ENCODE measurements around the gene ATP6V1E1.
"Not testable (repeated sequence)": the region's sequence is repeated elsewhere in the genome, so short reads cannot be mapped to it uniquely, and the experiment has no call there.

ATP6V1E1 gene

DNA sequence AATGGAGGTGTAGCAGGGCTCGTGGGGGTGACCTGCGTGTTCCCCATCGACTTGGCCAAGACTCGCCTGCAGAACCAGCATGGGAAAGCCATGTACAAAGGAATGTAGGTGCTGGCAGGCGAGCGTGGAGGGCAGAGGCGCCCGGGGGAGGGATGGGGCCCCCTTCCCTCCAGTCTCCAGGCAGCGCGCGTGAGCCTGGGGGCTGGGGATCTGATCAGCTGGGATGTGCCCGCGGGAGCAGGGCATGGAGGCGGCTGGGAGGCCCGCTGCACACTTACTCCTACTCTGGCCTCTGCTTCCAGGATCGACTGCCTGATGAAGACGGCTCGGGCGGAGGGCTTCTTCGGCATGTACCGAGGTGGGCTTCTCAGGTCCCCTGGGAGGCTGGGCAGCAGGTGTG, 47.5 kb downstream of the ATP6V1E1 start:
- no peak for DNase-seq (ENCODE audit: low spot score)

DNA sequence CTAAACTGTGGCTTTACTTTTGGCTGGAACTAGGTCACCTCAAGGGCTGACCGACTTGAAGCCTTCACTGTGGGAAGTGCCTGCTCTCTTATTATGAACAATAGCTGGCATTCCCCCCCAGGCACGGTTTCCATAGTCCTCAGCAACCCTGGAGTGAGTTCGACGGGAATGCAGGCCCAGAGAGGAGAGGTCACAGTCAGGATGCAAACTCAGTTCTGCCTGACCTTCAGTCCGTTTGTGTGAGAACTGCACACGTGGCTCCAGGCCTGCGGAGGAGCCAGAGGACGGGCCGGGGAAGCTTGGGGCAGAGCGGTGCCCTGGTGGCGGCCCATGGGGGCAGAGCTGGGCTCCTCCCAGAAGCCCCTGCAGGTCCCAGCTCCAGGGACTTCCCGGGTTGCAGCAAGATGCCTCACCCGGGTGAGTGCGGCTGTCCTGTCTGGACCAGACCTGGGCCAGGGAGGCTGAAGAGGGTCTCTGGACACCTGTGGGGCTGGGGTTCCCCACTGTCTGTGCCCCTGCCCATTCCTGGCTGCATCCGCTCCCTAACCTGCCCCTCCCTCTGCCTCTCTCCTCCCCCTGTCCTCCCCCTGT, 48.0 kb downstream of the ATP6V1E1 start:
- no peak for DNase-seq (ENCODE audit: low spot score)

DNA sequence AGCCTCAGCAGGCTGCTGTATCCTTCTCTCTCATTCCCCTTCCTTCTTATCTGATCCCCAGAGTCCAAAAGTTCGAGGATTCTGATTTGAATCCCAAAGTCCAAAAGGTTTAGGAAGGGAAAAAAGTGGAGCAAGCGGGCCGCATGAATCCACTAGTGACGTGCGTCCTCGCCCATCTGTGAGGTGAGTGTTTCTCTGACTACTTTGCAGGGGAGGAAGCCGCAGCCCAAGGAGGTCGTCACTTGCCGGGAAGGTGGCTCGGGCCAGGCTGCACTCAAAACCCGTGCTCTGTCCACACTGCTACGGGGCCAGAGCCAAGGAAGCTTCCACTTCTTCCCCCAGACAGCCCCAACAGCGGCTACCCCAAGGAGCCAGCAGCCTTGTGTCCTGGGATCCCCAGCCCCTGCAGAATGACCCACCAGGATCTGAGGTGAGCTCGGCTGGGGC, 49.0 kb downstream of the ATP6V1E1 start:
- no peak for DNase-seq (ENCODE audit: low spot score)

DNA sequence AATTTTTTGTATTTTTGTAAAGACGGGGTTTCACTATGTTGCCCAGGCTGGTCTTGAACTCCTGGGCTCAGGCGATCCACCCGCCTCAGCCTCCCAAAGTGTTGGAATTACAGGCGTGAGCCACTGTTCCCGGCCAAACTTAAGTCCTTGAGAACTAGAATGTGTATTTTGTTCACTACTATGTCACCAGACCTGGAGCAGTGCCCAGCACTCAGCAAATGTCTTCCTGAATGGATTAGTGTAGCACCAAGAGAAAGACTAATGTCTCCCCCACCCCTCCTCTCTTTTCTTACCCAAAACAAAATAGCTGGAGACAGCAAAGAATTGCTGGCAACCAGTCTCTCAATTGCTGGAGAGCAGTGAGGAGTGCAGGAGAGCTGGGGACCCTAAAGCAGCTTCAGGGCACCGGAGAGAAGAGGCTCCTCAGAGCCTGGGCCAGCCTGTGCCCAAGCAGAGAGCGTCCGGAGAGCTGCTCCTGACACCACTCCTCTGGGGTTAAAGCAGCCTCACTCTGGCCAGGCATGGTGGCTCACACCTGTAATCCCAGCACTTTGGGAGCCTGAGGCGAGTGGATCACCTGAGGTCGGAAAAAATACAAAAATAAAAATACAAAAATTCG, 50.3 kb downstream of the ATP6V1E1 start:
- no peak for DNase-seq (ENCODE audit: low spot score)

DNA sequence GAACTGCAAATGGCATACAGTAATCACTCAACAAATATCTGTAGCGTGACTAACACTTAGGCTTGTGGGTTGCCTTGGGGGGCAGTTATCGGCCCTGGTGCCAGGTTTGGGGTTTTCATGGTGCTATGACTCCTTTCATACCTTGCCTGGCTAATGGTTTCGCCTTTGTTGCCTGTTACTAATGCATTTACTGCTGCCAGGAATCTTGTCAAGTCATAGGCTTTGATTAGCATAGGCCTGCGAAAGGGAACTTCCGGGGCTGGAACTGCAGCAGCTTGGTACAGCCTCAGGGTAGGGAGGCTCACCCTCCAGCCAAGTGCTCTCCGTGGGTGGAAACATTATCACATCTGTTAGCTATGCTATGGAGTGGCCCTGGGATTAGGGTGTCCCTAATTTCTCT, 52.1 kb downstream of the ATP6V1E1 start:
- peak; percentile 33 for DNase-seq (ENCODE audit: low spot score)

DNA sequence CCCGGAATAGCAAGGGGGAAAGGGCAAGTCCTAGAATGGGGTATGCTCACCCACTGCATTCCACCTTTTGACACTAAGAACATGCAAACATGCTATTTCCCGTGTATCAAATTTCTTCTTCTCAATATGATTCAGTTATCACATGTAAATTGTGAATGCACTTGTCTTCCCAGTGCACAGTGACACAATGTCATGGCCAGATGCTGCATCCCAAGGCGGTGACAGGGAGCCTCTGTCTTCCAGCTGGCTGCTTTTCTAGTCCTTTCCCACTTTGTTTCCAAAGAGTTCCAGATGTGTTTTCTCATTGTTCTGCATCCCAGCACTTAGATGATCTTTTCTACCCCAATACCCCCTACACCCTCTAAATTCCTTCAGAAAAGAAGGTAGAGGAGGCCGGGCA, 52.9 kb downstream of the ATP6V1E1 start:
- no peak for DNase-seq (ENCODE audit: low spot score)

DNA sequence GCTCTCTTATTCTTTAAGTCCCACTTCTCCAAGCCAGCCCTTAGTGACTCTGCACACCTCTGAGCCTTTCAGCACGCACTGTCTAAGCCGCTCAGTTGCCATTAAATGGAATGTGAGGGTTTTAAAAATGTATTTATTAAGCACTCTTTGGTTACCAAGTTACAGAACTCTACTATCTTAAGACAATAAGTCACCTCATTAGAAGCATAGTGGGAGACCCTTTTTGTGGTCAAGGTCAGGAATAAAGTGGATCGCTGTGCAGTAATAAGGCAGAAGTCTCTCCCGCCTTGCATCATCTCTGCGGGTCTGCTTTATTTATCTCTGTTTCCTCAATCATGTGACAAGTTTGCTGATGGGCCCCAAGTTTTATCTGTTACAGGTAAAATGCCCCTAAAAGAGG, 53.4 kb downstream of the ATP6V1E1 start:
- DNase-seq (ENCODE audit: low spot score) = no peak

DNA sequence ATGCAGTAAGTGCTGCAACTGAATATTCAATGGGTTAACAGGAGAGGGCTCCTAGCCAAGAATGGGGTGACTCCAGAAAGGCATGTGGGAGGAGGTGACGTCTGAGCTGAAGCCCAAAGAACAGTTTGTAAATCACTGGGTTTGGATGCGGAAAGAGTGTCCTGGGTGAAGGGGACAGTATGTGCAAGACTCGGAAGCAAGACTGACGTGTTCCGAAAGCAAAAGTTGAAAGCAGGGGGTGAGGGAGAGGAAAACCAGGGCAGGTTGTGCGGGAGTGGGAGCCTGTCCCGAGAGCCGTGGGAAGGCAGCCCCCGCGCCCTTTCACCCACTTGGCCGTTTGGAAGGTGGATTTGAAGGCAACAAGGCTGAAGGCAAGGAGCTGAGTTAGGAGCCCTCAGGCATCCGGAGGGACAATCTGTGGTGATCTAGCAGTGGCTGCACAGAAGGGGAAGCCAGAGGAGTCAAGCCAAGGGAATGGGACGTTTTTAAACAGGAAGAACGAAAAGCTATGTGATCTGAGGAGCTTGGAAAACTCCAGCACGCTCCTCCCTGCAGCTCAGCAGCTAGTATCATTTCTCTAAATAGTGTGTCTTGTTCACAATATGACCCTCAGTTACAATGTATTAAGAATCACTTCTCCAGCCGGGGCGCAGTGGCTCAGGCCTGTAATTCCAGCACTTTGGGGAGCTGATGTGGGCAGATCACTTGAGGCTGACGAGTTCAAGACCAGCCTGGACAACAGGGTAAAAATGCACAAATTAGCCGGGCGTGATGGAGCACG, 57.5 kb downstream of the ATP6V1E1 start:
- no peak for DNase-seq (ENCODE audit: low spot score)

DNA sequence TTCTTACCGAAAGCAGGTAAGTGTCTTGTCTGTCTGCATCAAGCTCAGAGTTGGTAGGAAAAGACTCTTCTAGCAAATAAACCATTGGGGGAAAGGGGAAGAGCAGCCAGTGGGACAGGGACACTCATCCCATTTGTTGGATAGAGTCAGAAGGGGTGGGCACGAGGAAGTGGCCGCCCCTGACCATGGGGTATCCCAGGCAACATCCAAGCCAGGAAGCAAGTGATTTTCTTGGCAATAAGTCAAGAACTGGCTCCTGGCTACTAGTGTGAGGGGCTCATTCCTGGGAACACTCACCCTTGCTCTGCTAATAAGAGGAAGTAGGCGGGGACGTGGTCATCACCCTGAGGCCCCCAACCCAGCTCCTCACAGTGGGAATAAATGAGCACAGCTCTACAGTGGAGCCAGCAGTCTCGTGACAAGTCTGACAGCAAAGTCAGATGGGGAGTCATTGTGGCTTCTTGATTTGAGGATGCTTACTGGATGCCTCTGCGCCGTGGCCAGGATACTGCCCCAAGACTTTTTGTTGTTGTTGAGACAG, 58.5 kb downstream of the ATP6V1E1 start:
- DNase-seq (ENCODE audit: low spot score) = peak; percentile 25

DNA sequence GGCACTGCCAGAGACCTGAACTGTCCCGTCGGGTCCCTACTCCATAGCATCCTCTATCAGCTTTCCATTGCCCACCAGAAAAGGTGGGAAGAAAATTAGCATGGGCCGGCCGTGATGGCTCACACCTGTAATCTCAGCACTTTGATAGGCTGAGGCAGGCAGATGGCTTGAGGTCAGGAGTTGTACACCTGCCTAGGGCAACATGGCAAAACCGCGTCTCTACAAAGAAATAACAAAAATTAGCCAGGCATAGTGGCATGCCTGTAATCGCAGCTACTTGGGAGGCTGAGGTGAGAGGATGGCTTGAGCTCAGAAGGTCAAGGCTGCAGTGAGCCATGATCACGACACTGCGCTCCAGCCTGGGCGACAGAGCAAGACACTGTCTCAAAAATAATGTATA, 61.8 kb downstream of the ATP6V1E1 start:
- DNase-seq (ENCODE audit: low spot score) = no peak

DNA sequence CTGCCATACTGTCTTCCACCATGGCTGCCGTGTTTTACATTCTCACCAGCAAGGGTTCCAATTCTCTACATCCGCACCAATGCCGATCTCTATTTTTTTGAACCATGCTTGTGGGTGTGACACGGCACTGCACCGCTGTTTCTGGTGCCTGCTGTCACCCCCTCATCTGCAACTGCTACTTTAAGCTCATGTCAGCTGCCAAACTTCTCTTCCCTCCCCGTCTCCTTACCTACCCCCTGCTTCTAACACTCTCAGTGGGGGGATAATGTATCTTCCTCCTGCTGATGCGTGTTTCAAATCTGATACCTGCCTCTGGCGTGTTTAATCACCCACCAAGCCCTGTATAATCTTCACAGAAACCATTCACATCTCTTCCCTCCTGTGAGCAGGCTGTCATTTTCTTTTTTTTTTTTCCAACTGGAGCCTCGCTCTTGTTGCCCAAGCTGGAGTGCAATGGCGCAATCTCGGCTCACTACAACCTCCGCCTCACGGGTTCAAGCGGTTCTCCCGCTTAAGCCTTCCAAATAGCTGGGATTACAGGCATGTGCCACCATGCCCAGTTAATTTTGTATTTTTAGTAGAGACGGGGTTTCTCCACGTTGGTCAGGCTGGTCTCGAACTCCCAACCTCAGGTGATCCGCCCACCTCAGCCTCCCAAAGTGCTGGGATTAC, 62.4 kb downstream of the ATP6V1E1 start:
- not testable (repeated sequence) for DNase-seq (ENCODE audit: low spot score)

DNA sequence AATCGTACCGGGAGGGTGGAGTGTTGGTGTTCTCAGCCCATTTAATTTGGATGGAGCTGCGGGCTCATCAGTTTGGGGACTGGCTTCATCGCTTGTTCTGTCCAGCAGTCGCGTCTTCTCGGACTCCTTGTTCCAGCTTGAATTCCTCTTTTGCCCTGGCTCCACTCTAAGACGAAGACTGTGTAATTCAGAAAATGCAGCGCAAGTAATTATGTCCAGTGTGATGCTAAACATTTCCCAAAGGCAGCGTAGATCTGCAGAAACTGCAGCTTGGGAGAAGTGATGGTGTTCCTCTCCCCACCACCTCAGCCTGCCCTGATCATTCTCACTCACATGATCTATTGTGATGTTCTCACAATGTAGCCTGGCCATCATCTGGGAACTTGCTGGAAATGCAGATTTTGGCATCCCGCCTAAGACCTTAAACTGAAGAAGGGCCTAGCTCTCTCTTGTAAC, 64.6 kb downstream of the ATP6V1E1 start:
- no peak for DNase-seq (ENCODE audit: low spot score)

DNA sequence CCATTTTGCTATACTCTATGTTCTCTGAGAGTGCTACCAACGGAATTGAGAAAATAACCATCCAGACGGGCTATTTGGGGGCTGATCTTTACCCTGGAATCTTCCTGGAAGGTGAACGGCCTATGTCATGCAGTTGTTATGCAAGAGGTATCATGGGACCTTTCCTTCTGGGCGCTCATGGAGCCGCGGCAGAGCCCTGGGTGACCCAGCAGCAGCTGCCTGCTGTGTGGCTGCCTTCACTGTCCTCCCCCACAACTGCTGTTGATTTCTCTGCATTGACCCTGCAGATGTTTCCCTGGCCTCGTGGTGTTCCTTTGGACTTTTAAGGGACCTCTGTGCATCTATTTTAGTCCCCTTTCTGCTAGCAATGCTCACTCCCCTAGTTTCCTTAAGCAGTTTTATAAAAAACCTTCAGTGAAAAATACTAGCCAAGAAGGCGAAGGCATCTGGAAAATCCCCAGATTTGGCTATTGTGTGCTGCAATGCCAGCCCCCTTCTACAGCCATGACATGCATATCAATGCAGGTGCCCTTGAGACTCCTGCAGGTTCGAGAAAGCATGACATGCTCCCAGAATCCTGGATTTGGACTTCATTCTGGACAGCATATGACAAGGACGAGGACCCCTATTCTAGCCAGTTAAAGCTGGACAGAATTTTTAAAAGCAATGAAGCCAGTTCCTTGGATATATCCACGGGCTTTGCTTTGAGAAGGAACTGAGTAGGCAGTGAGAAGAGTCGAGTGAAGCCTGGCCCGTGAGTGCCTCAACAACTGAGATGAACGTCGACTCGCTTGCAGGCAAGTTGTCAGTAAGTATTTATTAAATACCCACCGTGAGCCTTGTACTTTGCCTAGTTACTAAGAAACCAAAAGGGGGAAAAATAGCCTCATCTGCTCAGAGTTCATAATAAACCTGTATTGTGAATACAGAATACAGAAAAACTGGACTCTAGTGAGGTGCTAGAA, 65.4 kb downstream of the ATP6V1E1 start, which contains the start of gene SLC25A18:
Gene SLC25A18 (plus strand): TSS at position 593 of the 965 bp plus-strand sequence. CDS start 16,447 bp downstream, outside the sequence.
- no peak for DNase-seq (ENCODE audit: low spot score)

DNA sequence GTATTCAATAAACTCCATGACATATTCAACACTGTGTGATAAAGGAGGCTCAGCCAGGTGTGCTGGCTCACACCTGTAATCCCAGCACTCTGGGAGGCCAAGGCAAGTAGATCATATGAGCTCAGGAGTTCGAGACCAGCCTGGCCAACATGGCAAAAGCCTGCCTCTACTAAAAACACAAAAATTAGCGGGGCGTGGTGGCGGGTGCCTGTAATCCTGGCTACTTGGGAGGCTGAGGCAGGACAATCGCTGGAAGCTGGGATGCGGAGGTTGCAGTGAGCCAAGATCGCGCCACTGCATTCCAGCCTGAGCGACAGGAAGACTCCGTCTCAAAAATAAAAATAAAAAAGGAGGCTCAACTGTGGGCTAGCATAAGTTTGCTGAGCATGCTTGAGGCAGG, 69.4 kb downstream of the ATP6V1E1 start:
- DNase-seq (ENCODE audit: low spot score) = no peak

DNA sequence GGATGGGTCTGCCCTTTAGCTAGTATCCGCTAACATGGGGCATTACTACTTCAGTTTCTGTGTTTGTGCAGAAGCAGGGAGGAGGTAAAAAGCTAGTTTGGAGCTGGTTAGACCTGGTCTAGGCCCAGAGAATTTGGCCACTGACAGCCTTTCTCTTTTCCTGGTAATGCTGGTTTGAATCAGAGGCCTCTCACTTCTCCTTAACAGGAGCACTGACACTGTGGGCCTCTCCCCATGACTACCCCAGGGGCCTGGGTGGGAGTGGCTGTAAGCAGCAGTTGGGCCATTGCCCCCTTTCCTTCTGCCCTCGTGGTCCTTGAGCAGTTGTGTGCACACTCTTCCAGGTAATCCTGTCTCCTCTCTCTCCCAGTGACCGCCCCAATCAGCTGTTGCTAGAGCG, 73.7 kb downstream of the ATP6V1E1 start:
- DNase-seq (ENCODE audit: low spot score) = no peak

DNA sequence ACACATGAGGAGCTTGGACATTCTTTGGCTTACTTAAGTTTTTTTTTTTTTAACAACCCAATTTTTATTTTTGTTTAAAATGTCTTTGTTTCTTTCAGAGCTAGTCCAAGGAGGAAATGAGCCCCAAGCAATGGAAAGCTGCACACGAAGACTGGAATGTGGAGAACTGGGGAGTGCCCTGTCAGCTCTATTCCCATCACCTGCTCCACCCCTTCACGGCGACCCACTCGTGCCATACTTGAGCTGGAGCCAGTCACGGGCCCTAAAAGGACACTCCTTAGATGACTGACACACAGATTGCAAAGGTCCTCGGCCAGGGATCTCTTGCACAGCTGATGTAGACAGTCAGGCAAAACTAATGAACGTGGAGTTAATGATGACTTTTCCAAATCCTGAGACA, 75.8 kb downstream of the ATP6V1E1 start:
- DNase-seq (ENCODE audit: low spot score) = no peak

DNA sequence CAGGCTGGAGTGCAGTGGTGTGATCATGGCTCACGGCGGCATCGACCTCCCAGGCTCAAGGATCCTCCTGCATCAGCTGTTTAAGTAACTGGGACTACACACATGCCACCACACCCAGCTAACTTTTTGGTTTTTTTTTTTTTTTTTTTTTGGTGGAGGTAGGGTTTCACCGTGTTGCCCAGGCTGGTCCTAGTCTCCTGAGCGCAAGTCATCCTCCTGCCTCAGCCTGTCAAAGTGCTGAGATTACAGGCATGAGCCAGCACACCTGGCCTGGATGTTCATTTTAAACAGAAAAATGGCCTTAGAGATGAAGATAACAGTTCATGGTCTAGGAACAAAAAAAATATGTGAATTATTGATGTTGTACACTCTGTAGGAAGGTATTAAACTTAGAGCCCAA, 78.9 kb downstream of the ATP6V1E1 start:
- DNase-seq (ENCODE audit: low spot score) = no peak

DNA sequence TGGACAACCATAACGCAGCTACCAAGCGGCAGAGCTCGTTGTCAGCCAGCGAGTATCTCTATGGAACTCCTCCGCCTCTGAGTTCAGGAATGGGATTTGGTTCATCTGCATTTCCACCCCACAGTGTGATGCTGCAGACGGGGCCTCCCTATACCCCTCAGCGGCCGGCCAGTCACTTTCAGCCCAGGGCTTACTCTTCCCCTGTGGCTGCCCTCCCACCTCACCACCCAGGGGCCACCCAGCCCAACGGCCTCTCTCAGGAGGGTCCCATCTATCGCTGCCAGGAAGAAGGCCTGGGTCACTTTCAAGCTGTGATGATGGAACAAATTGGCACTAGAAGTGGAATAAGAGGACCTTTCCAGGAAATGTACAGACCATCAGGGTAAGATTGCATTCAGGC, 79.4 kb downstream of the ATP6V1E1 start:
- DNase-seq (ENCODE audit: low spot score) = no peak

DNA sequence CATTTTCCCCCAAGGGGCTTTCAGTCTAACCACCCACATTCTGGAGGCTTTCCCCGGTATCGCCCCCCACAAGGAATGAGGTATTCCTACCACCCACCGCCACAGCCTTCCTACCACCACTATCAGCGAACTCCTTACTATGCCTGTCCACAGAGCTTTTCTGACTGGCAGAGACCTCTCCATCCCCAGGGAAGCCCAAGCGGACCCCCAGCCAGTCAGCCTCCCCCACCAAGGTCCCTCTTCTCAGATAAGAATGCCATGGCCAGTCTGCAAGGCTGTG, 79.9 kb downstream of the ATP6V1E1 start:
- DNase-seq (ENCODE audit: low spot score) = no peak

DNA sequence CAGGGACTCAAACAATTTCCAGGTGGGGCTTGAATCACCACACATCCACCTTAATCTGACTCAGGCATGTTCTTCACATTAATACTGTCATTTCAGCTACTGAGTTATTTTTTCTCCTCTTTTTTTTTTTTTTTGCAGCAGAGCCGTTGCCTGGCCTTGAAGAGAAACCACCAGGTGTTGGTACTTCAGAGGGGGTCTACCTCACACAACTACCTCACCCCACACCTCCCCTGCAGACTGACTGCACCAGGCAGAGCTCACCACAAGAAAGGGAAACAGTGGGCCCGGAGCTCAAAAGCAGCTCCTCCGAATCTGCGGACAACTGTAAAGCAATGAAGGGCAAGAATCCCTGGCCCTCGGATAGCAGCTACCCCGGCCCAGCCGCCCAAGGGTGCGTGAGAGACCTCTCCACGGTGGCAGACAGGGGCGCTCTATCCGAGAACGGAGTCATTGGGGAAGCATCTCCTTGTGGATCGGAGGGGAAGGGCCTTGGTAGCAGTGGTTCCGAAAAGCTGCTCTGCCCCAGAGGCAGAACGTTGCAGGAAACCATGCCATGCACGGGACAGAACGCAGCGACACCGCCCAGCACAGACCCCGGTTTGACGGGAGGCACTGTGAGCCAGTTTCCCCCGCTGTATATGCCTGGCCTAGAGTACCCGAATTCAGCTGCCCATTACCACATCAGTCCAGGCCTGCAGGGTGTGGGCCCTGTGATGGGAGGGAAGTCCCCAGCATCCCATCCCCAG, 80.4 kb downstream of the ATP6V1E1 start:
- no peak for DNase-seq (ENCODE audit: low spot score)

DNA sequence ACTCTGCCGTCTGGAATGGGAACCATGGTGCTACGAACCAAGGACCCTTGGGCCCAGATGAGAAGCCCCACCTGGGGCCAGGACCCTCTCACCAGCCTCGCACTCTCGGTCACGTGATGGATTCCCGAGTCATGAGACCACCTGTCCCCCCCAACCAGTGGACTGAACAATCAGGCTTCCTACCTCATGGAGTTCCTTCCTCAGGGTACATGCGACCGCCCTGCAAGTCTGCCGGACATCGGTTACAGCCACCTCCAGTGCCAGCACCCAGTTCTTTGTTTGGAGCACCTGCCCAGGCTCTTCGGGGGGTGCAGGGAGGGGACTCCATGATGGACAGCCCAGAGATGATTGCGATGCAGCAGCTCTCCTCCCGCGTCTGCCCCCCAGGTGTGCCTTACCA, 86.1 kb downstream of the ATP6V1E1 start:
- DNase-seq (ENCODE audit: low spot score) = no peak

Data from activated CD4-positive, alpha-beta T cell treated with anti-CD3 and anti-CD28 coated beads, Interleukin-2, Interleukin-4, amounts not matched to agents 100 ng/mL and 50 ng/mL, durations not matched to agents 16 hours and 8 hours (primary cell).